ENCODE results near the gene AURKA.

DNA sequence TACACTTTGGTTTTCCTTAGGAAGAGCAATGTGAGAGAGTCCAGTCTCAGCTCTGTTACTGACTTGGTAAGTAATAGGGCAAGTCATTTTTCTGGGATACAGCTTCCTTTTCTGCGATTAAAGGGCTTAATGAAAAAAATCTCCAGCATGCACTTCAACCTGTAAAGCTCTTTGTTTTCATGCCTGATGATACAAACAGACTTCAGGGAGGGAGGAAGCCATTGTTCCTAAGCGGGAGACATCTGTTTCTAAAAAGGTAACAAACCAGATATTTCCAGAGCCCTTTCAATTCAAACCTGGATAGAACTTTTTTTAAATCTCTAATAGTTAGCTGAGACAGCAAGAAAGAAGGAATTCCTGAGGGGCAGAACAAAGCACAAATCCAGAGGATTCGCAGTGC lies 14.9 kb upstream of the AURKA start:
- TF ChIP-seq EP300 (IDR thresholded peaks at IDR 0.05) (no peak), POLR2A (IDR thresholded peaks at IDR 0.05) (no peak)
